Epidermal melanocyte (primary cell): ENCODE data around the gene ACTR3.

Experiments
- DNase-seq: peaks from one replicate; pipeline ENCODE4 v3.0.0; 2011; ENCODE audit warnings: low spot score; ENCODE audit not compliant: insufficient read length

ACTR3 gene

DNA sequence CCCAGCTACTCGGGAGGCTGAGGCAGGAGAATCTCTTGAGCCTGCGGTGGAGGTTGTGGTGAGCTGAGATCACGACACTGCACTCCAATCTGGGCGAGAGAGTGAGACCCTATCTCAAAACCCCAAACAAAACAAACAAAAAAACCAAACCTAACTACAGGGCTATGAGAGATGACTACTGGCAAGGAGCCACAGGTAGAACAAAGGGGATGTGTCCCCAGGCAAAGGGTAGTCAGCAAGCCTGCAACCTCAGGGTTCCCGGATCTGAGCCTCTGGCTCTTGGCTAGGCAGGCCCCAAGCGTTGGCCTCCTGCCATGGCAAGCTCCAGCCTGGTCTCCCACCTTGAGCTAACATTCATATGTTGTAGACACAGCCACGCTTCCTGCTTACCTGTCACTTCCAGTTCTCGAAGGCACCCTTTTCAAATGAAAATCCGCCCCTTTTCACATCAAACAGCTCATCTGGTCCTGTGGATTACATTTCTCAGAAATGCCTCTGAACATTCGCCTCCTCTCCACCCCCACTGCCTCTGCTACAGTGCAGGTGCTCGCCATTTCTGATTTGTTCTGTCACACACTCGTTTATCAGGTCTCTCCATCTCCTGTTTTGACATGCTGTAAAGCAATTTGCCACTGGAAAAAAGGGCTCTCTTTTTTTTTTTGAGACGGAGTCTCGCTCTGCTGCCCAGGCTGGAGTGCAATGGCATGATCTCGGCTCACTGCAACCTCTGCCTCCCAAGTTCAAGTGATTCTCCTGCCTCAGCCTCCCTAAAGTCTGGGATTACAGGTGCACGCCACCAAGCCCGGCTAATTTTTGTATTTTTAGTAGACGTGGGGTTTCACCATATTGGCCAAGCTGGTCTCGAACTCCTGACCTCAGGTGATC lies 13.1 kb upstream of the ACTR3 start:
- no peak for DNase-seq

DNA sequence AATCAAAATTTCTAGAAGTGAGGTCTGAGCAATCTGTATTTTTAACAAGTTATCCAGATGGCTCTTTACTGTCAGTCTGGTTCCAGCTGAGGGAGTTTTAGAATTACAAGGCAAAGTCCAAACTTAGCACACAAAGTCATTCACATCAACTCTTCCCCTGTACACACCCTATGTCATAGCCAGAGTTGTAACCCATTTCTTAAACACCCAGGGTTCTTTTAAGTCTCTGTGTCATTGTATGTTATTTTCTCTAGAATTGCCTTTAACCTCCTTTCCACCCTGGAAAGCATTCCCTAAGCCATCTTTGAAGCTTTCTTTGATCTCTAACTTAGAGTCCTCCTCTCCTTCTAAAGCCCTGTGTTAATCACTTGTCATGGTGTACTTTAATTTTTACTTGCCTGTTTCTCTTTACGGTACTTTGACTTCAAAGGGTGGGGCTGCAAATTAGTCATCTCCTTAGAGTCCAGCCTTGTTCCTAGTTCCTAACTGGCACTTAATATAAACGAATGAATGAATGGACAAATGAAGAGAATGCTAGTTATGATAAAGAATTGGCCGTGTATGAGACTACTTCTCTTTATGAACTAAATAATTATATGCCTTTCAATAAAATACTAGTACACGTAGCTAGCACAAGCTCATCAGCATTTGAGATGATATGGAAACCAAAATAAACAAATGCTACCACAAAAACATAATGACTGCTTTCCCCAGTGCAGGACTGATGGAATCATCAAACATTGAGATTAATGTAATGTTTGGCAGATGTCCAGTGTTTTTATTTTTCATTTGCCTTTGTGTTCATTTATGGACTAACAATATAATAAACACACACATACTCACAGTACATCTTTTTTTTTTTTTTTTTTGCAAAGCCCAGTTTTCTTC lies 11.9 kb upstream of the ACTR3 start:
- no peak for DNase-seq

DNA sequence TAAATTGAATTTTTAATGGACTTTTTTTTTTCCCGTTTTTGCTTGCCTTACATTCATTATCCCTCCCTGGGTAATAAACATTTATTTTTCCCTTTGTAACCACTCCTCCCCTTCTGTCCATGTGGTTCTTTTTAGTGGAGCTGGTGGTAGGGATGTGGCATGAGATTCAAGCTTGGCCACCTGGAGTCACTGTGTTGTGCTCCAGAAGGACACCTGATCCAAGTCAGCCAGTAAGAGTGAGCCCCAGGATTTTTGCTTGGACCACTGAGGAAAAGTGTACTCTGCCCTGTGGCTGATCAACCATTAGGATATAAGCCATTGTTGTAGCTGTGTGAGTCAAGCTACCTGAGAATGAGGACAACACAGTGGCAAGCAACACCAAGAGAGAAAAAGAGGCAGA lies 11.1 kb upstream of the ACTR3 start:
- DNase-seq = no peak

DNA sequence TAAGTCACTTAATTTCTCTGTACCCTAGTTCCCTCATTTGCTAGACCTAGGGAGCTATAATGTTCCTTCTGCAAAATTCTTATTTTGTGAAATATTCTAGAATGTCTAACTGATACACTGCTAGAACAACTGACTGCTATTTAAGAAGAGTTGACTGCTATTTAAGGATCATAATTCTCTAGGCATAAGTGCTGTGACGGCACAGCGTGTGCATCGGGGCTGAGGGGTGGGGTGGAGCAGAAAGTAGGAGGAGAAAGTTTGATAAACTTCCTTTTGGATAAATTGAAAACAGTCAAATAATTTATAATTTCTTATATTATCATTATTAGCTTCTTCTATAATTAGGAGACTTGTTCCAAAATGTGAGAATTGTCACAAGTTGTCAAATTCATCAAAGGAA lies 10.4 kb upstream of the ACTR3 start:
- no peak for DNase-seq

DNA sequence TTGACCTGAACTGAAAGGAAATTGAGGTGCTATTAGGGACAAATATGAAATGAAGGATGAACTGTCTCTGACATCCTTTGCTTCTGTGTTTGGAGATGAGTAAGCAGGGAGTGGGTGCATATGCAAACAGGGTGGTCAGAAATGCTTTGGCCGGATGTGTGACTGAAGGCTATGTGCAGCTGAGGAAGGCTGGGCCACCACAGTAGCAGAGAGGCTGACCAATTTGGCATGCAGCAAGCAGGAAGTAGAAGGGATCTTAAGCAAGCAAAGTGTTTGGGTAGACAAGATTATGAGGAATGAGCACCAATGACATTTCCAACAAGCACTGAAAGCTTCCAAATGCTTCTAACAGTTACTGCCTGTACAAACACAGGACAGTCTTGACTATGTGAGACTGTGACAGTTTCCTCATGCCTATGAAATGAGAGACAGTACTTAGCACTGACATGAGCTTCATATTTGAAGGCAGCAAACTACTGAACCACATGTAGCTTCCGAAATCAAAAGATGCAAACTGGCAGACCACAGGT lies 3.3 kb upstream of the ACTR3 start:
- DNase-seq = no peak

DNA sequence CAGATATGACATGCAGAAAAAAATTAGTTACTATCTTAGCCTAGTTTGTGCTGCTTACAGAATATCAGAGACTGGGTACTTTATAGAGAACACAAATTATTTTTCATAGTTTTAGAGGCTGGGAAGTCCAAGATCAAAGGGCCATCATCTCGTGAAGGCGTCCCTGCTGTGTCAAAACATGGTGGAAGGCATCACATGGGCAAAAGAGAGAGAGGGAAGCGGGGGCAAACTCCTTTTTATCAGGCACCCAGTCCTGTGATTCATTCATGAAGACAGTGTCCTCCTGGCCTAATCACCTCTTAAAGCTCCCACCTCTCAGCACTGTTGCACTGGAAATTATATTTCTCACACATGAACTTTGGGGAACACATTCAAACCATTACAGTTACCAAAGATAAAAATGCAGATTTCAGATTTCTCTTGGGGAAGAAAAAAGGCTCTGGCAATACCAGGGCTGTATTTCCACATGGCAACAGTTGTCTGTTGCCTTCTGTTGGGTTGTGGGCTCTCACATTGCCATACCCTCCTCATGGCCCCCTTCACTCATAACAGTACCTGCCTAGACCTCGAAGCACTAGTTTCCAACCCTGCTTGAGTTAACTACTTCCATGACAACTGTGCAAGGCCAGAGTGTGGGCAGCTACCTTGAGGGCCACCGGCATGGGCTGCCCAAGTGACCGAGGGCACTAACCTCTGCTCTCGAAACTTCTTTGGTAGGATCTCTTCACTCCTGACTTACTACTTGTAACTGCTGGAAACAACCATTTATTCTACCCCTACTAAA lies 2.7 kb upstream of the ACTR3 start:
- no peak for DNase-seq

DNA sequence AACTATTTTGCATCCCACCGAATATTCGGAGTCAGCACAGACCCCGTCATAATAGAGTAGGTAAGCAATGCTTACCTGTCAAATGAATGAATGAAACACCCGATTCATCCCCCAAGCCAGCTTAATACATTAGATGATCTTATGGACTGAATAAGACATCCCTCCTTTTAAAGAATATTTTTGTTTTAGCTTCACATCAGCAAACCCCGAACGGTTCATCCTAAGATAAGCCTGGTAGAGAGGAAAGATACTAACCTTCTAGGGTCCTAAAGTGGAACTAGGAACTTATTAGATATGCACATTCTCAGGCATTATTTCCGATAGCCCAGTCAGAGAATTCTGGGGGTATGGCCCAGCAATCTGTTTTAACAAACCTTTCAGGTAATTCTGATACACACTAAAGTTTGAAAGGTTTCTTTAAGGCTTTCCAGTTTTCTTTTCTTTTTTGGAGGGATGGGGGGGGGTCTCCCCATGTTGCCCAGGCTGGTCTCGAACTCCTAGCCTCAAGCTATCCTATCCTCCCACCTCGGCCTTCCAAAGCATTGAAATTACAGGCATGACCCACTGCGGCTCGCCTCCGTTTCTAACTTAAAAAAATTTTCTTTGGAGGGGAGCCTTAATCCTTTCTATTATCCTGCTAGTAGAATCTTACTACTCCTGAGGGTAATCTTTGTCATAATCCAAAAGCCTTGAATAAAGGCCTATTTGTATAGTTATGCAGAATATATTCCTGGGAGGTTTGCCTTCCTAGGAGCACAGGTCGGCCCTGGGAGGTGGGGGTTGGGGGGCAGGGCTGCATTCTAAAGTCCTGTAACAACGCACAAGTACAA lies 1.0 kb upstream of the ACTR3 start:
- no peak for DNase-seq

DNA sequence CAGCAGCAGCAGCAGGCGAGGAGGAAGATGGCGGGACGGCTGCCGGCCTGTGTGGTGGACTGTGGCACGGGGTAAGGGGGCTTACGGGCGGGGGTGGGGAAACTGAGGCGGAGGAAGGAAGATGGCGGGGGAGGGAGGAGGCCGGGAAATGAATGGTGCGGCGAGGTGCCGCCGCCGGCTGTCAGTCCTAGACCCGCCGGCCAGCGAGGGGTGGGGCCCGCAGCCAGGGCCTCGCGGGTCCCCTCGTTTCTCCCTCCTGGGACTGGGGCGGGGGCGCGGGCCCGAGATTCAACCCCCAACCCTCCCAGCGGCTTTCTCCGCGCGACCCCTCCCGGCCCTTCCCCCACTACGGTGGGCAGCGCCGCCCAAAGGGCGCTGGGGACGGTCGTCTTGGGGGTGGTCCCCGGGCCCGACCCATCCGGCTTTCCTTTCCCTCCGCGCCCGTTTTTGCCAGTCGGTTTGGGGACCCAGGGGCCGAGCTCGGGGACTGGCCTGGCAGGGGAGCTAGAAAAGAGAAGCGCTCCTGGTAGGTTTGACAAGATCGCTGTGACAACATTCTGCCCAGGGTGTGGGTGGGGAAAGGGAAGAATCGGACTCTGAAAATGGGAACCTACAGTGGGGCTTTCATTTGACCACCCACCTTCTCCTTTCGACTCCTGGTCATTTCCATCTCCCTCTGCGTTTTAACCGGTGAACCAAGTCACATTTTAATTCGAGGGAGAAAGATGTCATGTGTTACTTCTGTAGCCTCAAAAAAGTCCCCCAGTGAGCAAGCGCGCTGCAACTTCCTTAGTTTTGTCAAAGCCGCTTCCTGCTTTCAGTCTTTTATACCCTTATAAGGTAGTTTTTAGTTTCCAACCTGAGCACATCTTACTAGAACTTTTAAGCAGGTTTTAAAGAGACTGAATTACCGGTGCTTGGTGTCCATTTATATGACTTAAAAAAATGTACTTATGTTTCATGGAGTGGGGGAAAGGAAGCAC lies 655 bp downstream of the ACTR3 start:
- DNase-seq = no peak

DNA sequence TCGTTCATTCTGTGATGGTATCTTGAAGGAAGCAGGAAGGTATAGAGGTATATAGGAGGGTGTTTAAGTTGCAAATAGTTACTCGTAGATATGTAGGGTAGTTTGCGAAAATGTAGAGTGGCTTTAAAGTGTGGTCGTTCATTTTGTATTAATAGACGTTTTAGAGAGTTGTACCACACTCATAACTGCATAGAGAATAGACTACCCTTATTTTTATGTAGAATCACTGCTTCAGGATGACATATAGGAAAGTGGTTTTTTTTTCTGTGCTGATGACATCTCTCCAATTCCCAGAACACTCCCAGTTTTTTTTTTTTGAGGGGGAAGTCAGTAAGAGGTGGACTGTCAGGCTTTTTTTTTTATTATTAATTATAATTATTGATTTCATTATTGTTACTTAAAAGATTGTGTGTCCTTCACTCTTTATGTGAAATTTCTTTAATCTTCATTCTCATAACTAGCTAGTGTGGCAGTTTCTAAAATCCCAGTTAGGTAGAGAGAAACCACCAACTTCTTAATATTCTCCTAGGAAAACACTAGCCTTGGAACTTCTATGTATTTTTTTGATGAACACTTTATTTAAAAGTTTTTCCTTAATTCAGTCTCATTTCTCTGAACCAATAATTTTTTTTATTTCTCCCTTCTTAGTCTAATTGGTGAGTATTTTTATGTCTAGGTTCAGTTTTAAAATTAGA lies 1.5 kb downstream of the ACTR3 start:
- DNase-seq = no peak

DNA sequence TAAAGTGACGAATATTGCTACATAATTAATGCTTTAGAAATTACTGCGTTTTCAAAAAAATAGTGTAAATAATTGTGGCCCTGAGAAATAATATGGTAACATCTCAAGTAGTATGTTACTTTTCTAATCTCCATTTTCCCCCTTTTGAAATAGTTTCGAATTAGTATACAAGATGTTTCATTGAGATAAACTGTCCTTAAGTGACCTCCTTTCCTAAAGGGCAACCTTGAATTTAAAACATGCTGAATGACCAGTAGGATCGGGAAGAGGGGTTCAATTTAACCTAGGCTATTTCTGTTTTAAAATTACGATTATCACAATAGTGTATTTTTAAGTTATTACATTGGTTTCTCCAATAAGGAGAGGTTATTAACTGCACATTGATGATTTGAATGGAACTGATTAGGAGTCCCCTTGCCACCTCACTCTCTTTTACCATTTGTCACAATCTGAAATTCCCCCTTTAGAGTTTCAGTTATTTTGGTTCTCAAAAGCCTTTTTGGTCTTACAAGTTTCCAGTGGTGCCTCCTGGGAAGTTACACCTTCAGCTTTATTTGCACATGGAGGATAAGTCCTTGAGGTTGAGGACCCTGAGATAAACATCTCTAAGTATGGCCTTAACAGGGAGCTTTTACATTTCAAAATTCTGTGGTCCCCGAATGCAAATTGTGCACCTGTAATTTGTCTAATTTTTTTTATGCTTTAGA lies 2.3 kb downstream of the ACTR3 start:
- DNase-seq = no peak

DNA sequence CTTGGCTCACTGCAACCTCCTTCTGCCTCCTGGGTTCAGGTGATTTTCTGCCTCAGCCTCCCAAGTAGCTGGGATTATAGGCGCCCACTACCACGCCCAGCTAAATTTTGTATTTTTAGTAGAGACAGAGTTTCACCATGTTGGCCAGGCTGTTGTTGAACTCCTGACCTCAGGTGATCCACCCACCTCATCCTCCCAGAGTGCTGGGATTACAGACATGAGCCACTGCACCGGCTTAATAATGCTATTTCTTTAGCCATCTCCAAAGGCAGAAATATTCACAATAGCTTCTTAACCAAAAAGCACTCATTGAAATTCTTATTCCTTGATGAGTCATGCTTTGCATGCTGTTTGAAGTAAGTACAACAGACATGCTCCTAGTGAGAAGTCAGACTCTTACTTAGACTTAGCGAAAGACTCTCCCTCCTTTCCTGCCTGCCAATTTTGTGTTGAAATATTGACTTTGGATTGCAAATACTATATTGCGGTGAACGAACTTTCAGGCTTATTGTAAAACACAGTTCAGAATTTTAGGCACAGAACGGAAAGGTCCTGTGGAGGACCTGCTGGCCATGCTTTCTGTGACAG lies 4.4 kb downstream of the ACTR3 start:
- DNase-seq = no peak

DNA sequence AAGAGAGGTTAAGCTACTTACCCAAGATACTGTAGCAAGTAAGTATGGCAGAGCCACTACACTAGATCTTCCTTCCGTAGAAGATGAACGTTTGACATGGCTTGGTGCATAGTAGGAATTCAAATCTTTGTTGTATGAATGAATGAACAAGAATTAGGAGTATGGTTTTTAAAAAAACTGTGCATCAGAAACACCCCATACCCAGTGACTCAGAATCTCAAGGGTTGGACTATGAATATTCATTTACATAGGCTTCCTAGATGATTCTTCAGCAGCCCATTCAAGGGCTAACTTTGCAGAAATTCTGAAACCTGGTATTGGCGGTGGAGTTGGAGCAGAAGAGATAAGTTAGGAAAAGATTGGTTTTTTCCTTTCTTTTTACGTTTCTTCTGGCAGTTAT lies 5.4 kb downstream of the ACTR3 start:
- DNase-seq = no peak

DNA sequence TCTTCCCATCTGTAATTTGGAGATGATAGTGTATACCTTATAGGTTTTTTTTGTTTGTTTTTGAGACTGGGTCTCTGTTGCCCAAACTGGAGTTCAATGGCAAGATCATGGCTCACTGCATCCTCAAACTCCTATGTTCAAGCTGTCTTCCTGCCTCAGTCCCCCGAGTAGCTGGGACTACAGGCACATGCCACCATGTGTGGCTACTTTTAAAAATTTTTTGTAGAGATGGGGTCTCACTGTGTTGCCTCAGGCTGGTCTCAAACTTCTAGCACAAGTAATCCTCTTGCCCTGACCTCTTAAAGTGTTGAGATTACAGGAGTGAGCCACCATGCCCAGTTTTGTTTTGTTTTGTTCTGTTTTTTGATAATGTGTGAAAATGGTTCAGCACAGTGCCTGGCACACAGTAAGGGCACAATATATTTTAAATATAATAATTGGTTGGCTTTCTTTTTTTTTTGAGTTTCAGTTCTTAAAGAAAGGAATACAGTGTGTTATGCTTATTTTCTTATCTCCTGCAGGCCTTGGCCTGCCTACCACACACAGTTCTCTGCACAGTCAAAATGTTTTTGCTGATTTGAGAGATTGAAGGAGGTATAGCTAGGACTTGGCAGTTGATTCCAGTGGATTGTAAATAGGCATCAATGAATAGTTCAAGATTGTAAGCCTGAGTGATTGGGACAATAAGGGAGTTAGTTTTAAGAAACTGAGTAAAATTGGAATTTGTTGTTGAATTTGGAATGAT lies 6.1 kb downstream of the ACTR3 start:
- DNase-seq = no peak

DNA sequence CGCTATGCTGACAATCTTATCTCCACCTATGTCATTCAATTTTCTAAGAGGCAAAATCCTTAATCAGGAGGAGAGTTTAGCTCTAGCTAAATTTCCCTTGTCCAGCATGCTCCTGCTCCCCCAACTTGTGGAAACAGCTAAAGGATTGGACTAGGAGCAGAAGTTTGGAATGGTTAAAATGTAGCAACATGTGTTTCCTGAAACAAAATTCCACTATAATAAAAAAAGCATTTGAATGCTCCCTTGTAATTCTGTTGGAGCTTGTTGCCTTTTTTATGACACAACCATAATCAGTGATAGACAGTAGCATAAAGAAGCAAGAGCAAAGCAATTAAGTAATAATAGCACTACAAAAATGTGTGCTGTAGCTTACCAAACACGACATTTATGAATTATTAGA lies 6.9 kb downstream of the ACTR3 start:
- DNase-seq = no peak

DNA sequence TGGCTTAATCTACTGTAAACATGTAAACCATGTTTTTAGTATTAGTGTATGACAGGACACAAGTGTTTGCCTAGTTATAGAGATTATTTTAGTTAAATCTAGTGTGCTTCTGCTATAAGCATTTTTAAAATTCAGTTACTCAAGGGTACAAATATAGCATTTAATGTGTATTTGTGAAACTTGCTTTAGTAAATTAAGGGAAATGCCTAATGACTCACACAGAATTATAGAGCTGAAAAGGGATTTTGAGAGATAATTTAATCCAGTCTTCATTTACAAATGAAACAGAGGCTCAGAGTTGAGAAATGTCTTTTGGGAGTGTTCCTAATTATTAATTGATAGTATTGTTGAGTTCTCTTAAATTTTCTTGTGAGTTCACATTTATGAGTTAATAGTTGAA lies 8.2 kb downstream of the ACTR3 start:
- no peak for DNase-seq

DNA sequence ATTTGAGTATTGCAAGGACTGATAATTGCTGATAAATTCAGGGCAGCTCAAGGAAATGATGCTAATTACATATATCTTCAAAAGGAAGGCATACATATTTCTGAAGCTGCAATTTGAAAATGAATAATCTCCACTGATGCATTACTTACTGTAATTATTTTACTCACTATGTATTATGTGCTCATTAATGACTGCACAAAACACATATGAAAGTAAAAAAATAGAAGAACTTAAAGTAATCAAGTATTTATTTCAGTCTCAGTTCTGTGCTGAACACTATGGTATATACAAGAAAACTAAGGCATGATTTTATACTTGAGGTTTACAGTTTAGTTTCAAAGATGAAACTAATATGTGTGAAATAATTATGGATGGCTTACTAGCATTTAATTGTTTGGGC lies 9.3 kb downstream of the ACTR3 start:
- DNase-seq = no peak

DNA sequence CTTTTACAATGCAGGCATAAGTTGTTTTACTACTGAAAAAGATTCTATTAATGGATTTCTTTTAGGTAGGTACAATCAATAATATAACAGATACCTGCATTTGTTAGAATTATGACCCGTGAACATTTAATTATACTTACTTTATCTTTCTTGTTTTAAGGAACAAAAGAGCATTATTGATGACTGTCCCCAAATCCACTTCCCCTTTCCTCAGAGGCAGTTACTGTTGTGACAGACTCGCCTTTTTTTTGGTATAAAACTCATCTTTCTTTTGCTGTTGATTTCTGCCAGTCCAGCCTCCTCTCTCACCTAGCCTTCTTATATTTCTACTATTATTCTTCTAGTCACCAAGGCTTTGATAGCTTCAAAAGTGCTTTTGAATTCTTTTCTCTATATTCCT lies 12.1 kb downstream of the ACTR3 start:
- no peak for DNase-seq
